ENCODE measurements around the gene ADA.

DNA sequence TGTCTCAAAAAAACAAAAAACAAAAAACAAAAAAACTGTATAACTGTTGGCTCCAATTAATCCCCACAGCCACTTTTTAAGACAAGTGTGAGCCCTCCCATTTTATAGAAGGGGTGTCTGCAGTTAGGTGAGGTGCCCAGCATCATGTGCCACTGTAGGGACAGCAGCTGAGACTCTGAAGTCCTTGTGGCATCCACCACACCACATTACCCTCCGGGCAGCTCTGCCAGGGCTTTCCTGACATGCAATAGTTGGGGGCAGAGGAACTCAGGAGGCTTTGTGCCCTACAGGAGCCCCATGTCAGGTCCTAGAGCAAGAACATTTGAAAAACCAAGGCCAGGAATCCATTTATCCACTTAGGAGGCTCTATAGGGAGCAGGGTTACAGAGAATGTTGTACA is 51.8 kb downstream of the ADA start:
- no peak for TF ChIP-seq POLR2A (IDR thresholded peaks at IDR 0.05)
- TF ChIP-seq, protein P1, sequence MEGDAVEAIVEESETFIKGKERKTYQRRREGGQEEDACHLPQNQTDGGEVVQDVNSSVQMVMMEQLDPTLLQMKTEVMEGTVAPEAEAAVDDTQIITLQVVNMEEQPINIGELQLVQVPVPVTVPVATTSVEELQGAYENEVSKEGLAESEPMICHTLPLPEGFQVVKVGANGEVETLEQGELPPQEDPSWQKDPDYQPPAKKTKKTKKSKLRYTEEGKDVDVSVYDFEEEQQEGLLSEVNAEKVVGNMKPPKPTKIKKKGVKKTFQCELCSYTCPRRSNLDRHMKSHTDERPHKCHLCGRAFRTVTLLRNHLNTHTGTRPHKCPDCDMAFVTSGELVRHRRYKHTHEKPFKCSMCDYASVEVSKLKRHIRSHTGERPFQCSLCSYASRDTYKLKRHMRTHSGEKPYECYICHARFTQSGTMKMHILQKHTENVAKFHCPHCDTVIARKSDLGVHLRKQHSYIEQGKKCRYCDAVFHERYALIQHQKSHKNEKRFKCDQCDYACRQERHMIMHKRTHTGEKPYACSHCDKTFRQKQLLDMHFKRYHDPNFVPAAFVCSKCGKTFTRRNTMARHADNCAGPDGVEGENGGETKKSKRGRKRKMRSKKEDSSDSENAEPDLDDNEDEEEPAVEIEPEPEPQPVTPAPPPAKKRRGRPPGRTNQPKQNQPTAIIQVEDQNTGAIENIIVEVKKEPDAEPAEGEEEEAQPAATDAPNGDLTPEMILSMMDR (IDR thresholded peaks at IDR 0.05): no peak
- TF ChIP-seq EP300 (IDR thresholded peaks at IDR 0.05; ENCODE audit: low read depth): no peak
